Activated naive CD8-positive, alpha-beta T cell treated with anti-CD3 and anti-CD28 coated beads, Interleukin-2, amount 50 U/mL, for 16 hours (primary cell): ENCODE data around the gene SYNM.
"Not testable (repeated sequence)": the region's sequence is repeated elsewhere in the genome, so short reads cannot be mapped to it uniquely, and the experiment has no call there.

ENCODE experiments used
- DNase-seq: peaks from one replicate; pipeline ENCODE4 v3.0.0-alpha.2; 2020; ENCODE audit warnings: low read depth, low spot score

Gene SYNM, protein sequence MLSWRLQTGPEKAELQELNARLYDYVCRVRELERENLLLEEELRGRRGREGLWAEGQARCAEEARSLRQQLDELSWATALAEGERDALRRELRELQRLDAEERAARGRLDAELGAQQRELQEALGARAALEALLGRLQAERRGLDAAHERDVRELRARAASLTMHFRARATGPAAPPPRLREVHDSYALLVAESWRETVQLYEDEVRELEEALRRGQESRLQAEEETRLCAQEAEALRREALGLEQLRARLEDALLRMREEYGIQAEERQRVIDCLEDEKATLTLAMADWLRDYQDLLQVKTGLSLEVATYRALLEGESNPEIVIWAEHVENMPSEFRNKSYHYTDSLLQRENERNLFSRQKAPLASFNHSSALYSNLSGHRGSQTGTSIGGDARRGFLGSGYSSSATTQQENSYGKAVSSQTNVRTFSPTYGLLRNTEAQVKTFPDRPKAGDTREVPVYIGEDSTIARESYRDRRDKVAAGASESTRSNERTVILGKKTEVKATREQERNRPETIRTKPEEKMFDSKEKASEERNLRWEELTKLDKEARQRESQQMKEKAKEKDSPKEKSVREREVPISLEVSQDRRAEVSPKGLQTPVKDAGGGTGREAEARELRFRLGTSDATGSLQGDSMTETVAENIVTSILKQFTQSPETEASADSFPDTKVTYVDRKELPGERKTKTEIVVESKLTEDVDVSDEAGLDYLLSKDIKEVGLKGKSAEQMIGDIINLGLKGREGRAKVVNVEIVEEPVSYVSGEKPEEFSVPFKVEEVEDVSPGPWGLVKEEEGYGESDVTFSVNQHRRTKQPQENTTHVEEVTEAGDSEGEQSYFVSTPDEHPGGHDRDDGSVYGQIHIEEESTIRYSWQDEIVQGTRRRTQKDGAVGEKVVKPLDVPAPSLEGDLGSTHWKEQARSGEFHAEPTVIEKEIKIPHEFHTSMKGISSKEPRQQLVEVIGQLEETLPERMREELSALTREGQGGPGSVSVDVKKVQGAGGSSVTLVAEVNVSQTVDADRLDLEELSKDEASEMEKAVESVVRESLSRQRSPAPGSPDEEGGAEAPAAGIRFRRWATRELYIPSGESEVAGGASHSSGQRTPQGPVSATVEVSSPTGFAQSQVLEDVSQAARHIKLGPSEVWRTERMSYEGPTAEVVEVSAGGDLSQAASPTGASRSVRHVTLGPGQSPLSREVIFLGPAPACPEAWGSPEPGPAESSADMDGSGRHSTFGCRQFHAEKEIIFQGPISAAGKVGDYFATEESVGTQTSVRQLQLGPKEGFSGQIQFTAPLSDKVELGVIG (N-terminal part only)

DNA sequence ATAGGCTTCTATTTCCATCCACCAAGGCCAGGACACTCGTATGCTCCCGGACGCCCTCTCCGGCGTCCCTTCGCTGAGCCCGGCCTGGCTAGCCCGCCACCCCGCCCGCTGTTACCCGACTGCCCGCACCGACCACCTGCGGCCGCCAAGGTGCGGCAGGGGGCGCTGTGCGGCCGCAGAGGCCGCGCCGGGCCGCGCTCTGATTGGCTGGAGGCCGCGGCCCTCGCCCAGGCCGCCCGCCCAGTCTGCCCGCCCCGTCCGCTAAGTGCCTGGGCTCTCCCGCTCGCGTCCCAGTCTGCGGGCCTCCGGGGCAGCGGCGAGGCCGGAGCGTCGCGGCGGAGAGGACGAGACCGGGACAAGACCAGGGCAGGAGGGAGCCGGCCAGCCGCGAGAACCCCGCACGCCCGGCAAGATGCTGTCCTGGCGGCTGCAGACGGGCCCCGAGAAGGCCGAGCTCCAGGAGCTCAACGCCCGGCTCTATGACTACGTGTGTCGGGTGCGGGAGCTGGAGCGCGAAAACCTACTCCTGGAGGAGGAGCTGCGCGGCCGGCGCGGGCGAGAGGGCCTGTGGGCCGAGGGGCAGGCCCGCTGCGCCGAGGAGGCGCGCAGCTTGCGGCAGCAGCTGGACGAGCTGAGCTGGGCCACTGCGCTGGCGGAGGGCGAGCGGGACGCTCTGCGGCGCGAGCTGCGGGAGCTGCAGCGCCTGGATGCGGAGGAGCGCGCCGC is at the start of gene SYNM:
Gene SYNM (plus strand): TSS at position 293 of the 726 bp plus-strand sequence. CDS start 120 bp downstream, at position 413.
- DNase-seq = no peak

DNA sequence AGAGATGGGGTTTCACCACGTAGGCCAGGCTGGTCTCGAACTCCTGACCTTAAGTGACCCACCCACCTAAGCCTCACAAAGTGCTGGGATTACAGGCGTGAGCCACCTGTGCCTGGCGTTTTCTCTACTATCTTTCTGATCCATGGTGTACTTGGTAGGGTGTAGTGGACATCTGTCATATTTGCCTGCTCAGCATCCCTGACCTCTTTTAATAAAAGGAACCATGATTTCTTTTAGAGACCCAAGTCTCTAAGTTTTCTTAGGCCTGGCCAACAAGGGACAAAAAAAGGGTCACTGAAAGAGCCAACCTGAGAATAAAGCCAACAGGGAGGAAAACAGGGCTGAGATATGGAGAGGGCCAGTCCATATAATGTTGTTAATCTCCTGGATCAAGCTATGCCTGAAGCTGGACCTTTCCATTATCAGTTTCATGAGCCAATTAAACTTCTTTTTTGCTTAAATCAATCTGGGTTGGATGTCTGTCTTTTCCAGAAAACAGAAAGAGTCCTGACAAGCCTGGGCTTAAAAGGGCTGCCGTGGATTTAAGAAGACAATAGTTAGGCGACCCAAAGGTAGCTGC is 49.2 kb upstream of the SYNM start:
- DNase-seq = no peak

DNA sequence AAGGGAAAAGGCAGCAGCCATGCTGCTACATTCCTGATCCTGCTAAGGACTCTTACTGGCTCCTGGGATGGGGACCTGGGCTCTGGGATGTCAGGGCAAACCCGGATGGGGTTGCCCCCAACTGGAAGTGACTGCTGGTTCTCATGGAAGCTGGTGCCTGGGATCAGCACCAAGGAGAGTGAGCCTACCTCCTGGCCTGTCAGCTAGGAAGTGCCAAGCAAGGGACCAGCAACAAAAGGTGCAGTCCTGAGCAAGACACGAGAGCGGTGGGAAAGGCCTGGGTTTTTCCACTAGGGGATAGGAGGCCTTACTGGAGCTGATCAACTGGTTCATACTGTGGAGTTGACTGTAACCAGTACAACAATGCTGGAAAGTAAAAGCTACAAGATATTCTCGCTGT is 47.9 kb upstream of the SYNM start:
- DNase-seq = no peak

DNA sequence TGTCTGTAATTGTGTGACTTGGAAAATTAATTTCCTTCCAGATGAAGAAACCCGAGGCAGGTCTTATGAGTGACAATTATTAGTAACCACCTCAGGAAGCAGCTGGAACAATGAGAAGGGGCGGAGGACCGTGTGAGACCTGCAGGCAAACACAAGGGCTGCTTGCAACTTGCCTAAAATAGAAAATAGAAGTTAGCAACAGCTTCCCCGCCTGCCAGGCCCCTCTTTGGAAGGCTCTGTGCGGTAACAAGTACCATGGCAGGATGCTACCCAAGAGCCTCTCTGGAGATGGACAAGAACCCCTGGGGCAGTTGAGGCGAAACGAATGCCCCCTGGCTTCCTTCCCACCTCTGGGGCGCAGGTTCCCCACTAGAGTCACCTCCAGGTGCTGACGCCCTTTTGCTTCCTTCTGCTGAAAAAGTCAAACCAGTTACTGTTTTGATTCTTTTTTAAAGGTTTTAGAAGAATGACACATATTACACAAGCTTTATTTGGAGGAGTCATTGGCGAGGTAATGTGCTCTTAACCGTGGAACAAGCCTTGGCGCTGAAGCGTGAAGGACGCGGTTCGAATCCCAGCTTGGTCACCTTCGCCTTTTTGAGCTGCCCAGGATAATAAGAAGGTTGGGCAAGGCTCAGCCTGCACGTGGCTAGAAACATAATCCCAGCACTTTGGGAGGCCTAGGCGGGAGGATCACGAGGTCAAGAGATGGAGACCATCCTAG is 47.0 kb upstream of the SYNM start:
- no peak for DNase-seq

DNA sequence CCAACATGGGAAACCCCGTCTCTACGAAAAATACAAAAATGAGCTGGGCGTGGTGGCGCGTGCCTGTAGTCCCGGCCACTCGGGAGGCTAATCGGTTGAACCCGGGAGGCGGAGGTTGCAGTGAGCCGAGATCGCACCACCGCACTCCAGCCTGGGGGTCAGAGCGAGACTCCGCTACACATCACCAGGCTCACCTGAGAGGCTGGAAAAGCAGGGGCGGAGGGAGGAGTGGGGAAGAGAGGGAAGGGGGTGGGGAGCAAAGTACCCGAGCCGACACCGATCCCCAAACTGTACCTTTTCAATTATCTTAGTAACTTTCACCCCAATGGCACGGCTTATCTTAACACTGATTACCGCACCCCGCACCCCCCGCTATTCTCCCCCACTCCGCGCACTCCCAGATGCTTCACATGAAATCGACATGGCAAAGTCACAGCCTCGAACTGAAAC is 46.4 kb upstream of the SYNM start:
- DNase-seq = no peak

DNA sequence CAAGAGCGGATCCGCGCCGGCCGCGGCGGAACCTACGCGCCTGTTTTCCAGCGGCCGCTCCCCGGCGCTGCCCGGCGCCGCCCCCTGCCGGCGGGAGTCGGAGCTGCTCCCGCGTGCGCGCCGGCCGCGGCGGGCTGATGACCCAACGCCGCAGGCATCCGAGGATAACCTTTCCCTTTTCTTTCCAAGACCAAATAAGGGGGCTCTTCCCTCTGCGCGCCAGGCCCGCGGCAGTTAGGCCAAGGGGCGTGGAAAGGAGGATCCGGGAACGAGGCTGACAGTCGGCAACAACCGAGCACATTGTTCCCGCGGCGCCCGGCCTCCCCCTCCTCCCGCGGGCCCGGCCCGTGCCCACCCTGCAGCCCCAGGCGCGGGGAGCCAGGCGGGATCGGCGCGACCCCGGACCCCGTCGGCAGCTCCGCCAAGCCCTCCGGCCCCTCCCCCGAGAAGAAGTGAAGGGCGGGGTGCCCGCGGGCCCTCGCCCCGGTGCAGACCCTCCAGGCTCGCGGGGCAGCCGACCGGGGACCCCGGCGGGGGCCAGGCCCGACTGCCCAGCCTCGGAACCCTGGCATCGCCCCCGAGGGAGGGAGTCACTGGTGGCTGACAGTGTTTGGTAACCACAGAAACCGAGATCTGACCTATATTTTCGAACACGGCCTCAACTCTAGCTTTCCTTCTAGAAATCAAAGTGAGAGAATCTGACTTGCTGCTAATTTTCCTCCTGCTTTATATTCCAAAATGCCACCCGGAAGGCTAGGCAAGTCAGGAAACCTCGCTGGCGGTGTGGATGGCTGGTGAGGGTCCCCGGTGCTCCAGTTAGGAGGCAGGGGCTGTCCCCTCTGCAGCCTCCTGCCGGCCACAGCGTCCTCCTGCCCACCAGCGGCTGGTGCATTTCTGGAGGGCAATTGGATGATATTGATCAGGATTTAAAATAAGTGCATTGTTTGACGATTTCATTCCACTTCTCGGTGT is 45.6 kb upstream of the SYNM start:
- no peak for DNase-seq

DNA sequence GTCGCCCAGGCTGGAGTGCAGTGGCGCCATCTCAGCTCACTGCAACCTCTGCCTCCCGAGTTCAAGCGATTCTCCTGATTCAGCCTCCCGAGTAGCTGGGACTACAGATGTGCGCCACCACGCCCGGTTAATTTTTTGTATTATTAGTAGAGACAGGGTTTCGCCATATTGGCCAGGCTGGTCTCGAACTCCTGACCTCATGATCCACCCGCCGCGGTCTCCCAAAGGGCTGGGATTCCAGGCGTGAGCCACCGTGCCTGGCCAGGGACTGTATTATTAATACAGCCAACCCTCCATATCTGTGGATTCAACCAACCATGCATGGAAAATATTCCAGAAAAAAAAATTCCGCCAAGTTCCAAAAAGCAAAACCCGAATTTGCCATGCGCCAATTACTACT is 44.7 kb upstream of the SYNM start:
- DNase-seq = not testable (repeated sequence)

DNA sequence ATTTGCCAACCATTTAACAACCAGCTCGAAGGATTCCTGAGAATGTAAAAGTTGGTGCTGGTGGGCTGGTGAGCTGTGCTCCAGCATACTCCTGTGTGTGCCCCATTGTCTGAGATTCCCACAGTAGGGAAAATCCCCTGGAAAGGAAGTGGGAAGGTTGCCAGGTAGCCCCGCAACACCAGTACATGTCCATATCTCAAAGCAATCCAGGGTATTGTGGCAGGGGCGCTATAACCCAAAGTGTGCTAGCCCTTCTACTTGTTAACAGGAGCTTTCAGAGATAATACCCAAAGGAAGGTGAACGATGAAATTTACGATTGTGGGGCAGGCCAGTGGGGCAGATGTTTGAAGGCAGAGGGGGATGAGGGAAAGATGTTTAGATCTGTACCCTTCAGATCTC is 42.7 kb upstream of the SYNM start:
- no peak for DNase-seq

DNA sequence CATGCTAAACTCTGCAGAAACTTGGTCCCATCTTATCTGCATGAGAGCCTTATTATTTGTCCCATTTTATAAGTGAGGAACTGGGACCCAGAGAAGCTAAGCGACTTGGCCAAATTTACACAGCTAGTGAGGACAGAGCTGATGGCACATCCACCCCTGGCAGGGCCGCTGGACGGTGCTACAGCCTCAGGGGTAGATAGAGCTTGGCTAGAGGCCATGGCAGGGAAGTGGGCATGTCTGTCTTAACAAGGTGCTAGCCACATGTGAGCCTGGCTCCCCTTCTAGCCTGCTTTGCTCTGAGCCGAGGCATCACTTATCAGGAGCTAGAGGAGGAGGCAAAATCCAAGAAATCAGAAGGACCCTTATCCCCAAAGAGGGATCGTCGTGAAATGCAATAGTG is 36.7 kb upstream of the SYNM start:
- DNase-seq = no peak

DNA sequence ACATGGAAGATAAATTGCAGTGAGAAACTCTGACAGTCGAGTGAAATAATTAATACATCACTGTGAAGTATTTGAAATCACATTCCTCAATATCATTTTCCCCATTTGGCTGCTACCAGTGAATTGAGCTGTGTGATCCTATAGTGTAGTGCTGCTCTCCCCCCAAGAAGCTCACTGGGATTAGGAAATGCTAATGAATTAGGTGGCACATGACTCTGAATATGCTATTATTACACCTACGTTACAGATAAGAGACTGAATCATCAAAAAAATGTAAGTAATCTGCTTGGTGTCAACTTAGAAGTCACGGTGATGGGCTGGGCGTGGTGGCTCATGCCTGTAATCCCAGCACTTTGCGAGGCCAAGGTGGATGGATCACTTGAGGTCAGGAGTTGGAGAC is 34.7 kb upstream of the SYNM start:
- no peak for DNase-seq

DNA sequence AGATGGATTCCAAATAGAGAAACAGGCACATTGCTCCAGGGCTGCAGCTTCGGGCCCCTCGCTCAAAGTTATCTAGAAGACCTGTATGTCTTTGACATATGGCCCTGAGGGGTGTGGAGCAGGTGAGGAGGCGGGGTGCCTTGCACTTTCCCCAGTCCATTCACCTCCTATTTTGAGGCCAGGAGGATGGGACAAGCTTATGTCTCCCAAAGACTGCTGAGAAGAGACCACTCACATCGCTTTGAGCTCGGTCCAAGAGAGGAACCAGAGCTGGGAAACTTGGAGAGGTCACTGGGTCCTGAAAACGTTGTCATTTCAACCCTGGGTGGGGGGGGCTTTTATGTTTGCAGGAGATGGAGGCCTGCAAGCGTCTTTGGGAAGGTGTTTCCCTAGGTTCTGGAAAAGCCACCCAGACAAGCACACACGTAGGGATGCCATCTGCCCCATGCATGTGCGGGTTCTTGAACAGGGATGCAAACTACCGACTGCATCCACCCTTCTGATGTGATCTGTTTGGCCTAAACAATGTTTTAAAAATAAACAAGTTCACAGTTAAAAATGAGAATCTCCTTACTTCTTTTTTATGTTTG is 33.7 kb upstream of the SYNM start:
- DNase-seq = no peak

DNA sequence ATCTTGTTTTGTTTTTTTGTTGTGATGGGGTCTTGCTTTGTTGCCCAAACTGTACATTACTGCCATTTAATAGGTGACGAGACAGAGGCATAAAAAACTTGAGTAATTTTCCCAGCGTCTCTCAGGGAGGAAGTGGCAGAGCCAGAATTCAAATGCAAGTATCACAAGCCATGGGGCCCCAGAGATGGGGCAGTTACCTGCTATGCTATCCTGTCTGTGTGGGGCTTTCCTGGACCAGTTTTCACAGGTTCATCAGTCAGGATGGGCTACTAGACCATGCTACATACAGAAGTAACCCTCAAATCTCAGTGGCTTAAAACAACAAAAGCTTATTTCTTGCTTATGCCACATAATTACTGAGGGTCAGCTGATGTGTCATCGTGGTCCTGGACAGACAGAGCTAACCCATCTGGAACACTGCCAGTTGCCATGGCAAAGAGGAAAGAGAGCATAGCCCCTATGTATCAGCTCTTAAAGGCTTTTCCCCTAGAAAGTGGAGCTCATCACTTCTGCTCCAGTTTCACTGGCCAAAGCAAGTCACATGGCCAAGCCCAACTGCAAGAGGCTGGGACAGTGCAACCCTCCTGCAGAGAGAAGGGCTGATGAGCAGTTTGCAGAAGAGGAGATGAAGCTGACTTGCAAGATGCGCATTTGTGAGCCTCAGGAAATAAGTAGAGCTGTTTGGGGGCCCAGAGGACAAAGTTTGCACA is 31.7 kb upstream of the SYNM start:
- no peak for DNase-seq

DNA sequence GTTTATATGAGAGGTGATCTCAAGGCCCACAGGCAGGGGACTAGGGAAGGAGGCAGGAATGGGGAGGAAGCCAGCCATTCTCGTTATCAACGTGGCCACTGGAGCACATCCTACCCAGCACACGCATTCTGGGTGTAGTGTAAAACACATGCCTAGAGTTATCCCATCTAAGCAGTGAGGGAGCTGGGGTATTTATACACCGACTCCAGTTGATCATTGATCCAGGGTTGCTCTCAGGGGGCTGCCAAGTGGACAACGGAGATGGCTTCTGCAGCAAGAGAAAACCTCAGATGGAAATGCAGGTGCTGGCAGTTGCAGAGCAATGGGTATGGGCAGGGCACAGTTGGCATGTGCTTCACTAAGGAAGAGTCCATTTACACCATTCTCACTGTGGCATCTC is 30.4 kb upstream of the SYNM start:
- DNase-seq = no peak

DNA sequence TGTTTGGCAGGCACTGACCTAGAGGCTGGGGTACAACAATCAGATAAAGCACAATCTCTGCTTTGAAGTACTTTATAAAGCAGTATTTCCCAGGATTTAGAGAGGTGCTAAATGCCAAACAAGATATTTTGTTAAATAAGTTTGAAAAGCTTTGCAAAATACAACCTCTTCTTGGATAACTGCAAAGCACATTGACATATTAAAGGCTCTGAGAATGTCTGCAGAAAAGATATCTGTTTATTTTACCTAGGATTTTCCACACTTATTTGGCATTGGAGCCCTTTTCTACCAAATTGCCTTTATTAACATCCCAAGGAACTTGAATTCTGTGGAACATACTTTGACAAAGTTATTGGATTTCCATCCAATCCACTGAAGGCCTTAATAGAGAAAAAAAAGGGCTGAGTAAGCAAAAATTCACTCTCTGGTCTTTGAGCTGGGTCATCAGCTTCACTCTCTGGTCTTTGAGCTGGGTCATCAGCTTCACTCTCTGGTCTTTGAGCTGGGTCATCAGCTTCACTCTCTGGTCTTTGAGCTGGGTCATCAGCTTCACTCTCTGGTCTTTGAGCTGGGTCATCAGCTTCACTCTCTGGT is 29.7 kb upstream of the SYNM start:
- DNase-seq = not testable (repeated sequence)

DNA sequence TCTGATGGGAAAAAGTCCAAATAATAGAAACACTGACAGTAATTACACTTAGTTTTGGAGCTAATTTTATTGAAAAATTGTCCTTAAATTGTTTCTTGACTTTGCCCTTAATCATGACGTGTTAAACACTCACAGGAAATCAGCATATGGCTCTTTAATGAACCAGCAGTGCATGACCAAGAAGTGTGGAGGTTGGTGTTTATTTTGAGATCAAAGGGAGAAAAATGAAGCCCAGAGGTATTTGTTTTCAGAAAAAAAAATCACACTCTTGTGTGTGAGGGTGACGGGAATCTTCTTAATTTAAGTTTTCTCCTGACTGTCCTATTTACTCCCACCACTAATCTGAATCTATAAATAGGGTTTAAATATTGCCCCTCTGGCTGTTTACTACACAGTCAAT is 28.8 kb upstream of the SYNM start:
- DNase-seq = no peak

DNA sequence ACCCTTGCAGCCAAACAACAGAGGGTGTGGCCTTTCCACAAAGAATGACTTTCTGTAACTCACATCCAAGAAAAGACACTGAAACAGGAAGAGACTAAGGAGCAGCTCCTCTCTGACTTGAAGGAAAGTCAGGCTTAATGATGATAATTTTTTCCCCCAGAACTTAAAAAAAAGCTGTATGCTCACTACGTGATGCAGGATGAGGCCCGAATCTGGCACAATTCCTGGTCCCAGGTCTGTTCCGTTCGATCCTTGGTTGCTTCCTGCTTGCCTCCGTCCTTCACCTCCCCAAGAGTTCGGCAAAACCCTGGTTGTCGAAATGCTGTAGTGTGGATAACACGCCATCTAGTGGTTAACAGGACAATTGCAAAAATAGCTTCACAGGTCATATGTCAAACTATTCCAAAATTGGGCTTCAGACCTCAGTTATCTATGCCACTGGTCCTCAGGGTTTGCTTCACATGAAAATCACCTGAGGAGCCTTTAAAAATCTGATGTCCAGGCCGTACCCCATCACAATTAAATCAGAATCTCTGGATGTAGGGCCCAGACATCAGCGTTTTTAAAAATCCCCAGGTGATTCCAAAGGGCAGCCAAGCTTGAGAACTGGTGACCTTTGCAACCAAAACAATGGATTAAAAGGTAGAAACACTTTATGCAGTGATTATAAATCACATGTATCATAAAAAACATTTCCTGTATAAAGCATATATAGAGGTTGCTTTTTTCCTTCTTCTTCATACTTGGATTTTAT is 28.1 kb upstream of the SYNM start:
- no peak for DNase-seq

DNA sequence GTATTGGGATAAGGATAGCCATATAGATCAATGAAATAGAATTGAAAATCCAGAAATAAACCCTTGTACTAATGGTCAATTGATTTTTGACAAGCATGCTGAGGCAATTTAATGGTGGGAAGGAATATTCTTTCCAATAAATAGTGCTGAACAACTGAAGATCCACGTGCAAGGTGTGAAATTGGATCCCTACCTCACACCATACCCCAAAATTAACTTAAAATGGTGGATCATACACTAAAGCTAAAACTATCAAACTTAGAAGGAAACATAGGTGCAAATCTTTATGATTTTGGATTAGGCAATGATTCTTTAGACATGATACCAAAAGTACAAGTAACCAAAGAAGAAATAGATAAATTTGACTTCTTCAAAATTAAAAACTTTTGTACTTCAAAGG is 22.1 kb upstream of the SYNM start:
- no peak for DNase-seq
